Activated naive CD8-positive, alpha-beta T cell treated with anti-CD3 and anti-CD28 coated beads, Interleukin-2, amount 10 ng/mL, durations not matched to agents 7 days and 5 days (primary cell): ENCODE measurements around the gene TMTC1. TPM values are rescaled to one million over a fixed set of nuclear protein-coding genes. Genes with fewer than 3 reads are reported as not detected.

Source experiments
- ATAC-seq: fragments of 150-1000 bp; cut with Tn5 transposase; one replicate; pipeline ENCODE4 v1.10.0; 2021; ENCODE audit warnings: low read depth, moderate library complexity
- POLR2A ChIA-PET: fragments of 350-600 bp; sonication (Branson Sonifier 250); formaldehyde crosslinking; loops from one replicate; lab custom pipeline; 2021; ENCODE audit warnings: antibody characterized with exemption; lab: Charles Lee
- DNase-seq: peaks from one replicate; pipeline ENCODE4 v3.0.0; 2021
- H3K27ac Mint-ChIP-seq: one replicate; pipeline ENCODE4 v1.8.0; 2022; ENCODE audit warnings: mild to moderate bottlenecking, mixed read lengths
- H3K27me3 Mint-ChIP-seq: one replicate; pipeline ENCODE4 v1.8.0; 2022; ENCODE audit warnings: mild to moderate bottlenecking, moderate library complexity, mixed read lengths
- H3K36me3 Mint-ChIP-seq: one replicate; pipeline ENCODE4 v1.8.0; 2021; ENCODE audit warnings: mild to moderate bottlenecking, mixed read lengths
- H3K4me1 Mint-ChIP-seq: one replicate; pipeline ENCODE4 v1.8.0; 2021; ENCODE audit warnings: mixed read lengths
- H3K4me3 Mint-ChIP-seq: one replicate; pipeline ENCODE4 v1.8.0; 2022; ENCODE audit warnings: mild to moderate bottlenecking, moderate library complexity, mixed read lengths
- H3K9me3 Mint-ChIP-seq: one replicate; pipeline ENCODE4 v1.8.0; 2021; ENCODE audit warnings: mixed read lengths
- total RNA-seq, 2 experiments: library from RNA; stranded (reverse); gene quantifications; one replicate each; pipeline ENCODE4 v1.2.3, GENCODE V29; 2021

The TMTC1 gene
- total RNA-seq, 2 experiments from 2014 or later, result not detected

DNA sequence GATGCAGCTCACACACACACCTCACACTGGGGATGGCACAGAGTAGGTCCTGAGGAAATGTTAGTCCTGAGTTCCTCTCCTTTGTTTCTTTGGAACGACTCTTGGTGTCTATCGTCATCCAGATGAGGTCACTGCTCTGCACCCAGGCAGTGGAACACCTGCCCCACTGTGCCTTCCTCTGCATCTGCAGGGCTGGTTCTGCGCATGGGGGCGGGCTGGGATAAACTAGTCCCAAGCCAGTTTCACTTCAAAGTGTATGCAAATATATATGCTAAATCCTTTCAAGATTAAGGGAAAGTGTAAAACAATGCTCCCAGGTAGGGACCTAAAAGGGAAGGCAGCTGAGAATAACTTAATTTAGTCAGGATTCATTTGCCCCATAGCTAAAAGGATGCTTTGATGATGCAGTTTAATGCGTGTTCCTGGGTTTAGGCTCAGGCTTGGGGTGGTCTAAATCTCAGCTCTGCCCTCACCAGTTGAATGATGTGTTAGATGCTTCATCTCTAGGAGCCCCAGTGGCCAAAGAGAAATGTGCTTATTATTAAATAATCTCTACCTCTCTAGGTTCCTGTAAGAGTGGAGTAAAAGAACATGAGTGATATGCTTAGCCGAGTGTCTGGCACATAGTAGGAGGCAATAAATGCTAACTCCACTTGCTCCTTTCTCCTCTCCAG, 239.2 kb downstream of the TMTC1 start:
- POLR2A ChIA-PET, result no interaction called here
- Mint-ChIP-seq H3K4me1 (no peaks in the 10 kb centered on the region), H3K9me3 (no peaks in the 10 kb centered on the region), H3K36me3 (no peaks in the 10 kb centered on the region), H3K4me3 (no peak overlapping the region), H3K27me3 (peaks cover 6% of the 10 kb centered on the region), H3K27ac (no peak overlapping the region)
- DNase-seq (no peak), ATAC-seq (no peak)

DNA sequence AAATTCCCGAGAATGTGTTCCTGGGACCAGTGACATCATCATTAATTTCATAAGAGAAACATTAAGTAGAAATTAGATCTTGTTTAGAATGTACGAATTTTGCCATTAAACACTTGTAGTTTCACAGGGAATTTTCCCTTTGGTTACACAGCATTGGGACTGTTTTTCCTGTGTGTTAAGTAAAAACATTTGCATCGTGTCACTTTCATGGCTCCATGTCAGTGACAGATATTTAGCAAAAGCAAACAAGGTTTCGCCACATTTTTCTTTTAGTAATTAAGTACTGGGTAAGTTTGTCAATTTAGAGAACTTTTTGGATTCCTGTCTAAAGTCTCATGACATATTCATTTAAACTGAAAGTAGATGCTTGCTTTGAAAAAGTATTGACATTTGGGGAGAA, 240.7 kb downstream of the TMTC1 start:
- ATAC-seq (no peak), DNase-seq (no peak)
- Mint-ChIP-seq H3K27me3 (peaks cover 6% of the 10 kb centered on the region), H3K36me3 (no peaks in the 10 kb centered on the region), H3K4me3 (no peak overlapping the region), H3K27ac (no peak overlapping the region), H3K4me1 (no peaks in the 10 kb centered on the region), H3K9me3 (no peaks in the 10 kb centered on the region)
- POLR2A ChIA-PET, result no interaction called here

DNA sequence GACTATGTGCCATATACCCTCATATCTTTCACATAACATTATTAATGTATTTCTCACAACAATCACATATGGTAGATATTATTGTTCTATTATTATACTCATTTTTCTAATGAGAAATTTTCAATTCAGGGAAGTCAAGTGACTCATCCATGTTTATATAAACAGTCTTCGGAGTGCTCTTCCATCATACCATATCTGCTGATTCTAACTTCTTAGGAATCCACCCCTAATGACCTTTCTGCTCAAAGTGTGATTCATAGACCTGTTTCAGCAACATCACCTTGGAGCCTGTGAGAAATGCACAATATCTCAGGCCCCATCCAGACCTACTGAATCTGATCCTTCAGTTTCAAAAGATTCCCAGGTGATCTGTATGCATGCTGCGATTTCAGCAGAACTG, 246.4 kb downstream of the TMTC1 start:
- Mint-ChIP-seq H3K4me3 (no peak overlapping the region), H3K4me1 (no peaks in the 10 kb centered on the region), H3K27me3 (peaks cover 11% of the 10 kb centered on the region), H3K27ac (no peak overlapping the region), H3K36me3 (no peaks in the 10 kb centered on the region), H3K9me3 (no peaks in the 10 kb centered on the region)
- POLR2A ChIA-PET, result no interaction called here
- no peak for ATAC-seq
- no peak for DNase-seq

DNA sequence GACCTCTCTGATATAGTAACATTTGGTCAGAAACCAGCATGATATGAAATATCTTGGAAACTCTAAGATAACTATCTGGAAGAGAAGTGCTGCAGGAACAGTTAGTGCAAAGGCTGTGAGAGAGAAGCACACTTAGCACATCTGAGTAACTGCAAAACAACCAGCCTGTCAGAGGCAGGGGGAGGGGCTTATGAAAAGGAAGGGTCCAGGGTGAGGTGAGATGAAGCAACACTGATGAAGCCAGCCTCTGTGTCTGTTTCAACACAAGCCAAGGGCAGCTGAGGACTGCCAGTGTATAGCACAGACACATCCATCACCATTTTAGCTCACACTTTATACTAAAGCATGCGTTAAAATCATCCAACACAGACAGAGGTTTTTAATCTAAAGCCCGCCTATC, 248.8 kb downstream of the TMTC1 start:
- H3K4me1 Mint-ChIP-seq, result no peaks in the 10 kb centered on the region
- no peak overlapping the region for H3K4me3 Mint-ChIP-seq

DNA sequence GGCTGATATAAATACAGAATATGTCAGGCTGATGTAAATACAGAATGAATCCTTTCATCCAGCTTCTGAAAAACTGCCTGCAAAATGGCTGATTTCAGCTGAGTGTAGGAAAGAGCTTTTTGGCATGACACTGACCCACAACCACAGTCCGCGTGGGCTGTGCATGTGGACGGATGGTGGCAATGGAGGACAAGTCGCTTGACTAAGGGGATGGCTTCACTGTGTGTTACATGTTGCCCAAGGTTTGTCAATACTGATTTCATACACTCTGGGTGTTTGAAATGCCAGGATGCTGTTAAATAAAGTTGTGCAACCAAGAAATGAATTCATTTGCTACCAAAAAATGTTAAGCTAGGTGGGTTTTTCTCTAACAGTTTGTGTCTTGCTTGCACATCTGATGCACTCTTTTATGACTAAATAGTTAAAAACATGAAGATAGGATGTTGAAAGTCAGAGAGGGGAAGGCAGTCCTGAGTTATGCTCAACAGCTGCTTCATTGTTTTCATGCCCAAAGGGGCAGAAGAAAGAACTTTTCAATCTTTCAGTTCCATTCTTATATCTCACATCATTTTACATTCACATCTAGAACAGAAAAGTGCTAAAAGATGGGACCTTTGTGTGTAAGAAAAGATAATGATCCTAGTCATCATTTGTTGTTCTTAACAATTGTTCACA, 249.8 kb downstream of the TMTC1 start:
- no peak for ATAC-seq
- no peaks in the 10 kb centered on the region for H3K9me3 Mint-ChIP-seq
- peaks cover 17% of the 10 kb centered on the region for H3K27me3 Mint-ChIP-seq
- no peak for DNase-seq
- no peak overlapping the region for H3K4me3 Mint-ChIP-seq
- H3K4me1 Mint-ChIP-seq, result no peaks in the 10 kb centered on the region
- POLR2A ChIA-PET, result no interaction called here
- H3K27ac Mint-ChIP-seq, result no peak overlapping the region
- no peaks in the 10 kb centered on the region for H3K36me3 Mint-ChIP-seq

More for the DNA sequence above, 248.8 kb downstream of the TMTC1 start:
- Mint-ChIP-seq H3K36me3 (no peaks in the 10 kb centered on the region), H3K27me3 (peaks cover 14% of the 10 kb centered on the region), H3K9me3 (no peaks in the 10 kb centered on the region), H3K27ac (no peak overlapping the region)
- POLR2A ChIA-PET, result no interaction called here
- DNase-seq (no peak), ATAC-seq (no peak)

DNA sequence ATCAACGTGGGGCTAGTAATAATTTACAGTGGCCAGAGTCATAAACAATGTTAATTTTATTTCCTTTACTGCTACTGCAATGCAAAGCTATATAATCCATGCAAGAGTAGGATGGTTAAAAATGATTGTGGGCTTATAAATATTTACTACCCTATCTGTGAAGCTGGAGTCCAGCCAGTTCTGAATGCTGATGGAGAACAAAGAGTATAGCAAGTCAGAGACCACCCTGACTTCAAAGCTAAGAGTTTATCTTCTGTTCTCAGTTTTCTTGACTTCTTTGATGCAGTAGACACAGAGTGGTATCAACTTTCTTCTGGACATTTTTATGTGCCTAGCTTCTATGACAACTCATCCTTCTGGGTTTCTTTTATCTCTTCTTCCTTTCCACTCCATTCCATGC, 252.3 kb downstream of the TMTC1 start:
- POLR2A ChIA-PET, result no interaction called here
- H3K4me3 Mint-ChIP-seq, result no peak overlapping the region
- H3K36me3 Mint-ChIP-seq, result no peaks in the 10 kb centered on the region
- no peaks in the 10 kb centered on the region for H3K4me1 Mint-ChIP-seq
- peaks cover 17% of the 10 kb centered on the region for H3K27me3 Mint-ChIP-seq
- ATAC-seq, result no peak
- no peaks in the 10 kb centered on the region for H3K9me3 Mint-ChIP-seq
- DNase-seq, result no peak
- no peak overlapping the region for H3K27ac Mint-ChIP-seq

DNA sequence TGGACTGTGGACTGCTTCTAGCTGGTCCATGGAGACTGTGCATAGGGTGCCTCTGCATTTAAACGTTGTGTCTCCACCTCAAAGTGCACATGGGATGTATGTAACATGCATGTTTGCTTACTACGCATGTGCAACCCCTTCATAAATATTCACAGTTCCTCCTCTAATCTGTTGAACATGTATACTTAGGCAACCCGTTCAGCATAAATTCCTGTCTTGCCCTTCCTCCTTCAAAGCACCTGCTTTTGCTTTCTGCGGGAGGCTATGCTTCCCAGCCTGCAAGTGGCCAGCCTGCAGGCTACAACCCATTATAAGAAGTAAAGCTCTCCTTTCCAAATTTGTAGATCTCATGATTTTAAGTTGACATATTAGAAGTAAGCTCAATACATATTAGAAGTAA, 253.3 kb downstream of the TMTC1 start:
- Mint-ChIP-seq H3K27ac (no peak overlapping the region), H3K36me3 (no peaks in the 10 kb centered on the region), H3K9me3 (no peaks in the 10 kb centered on the region), H3K4me3 (no peak overlapping the region), H3K27me3 (peaks cover 17% of the 10 kb centered on the region), H3K4me1 (no peaks in the 10 kb centered on the region)
- ATAC-seq (no peak), DNase-seq (no peak)
- POLR2A ChIA-PET, result no interaction called here

DNA sequence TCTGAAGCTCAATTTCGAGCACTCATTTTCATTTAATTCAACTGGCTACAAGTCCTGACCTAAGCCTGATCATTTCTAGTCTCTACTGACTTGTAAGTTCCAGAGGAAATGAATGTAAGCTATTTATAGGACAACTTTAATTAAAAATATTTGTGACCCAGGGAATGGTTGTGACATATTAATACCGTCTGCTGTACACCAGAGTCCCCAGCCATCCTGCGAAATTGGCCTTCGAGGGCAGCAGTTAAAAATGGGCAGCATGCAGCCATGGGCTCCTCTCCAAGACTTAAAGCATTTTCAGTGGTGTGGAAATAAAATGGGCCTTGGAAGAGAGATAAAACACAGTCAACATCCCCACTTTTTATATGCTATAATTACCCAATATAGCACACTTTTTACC, 255.6 kb downstream of the TMTC1 start:
- no peaks in the 10 kb centered on the region for H3K4me1 Mint-ChIP-seq
- H3K4me3 Mint-ChIP-seq, result no peak overlapping the region
- H3K27me3 Mint-ChIP-seq, result peaks cover 14% of the 10 kb centered on the region
- H3K27ac Mint-ChIP-seq, result no peak overlapping the region
- no peaks in the 10 kb centered on the region for H3K36me3 Mint-ChIP-seq
- ATAC-seq (no peak), DNase-seq (no peak)
- POLR2A ChIA-PET, result no interaction called here
- H3K9me3 Mint-ChIP-seq, result no peaks in the 10 kb centered on the region

DNA sequence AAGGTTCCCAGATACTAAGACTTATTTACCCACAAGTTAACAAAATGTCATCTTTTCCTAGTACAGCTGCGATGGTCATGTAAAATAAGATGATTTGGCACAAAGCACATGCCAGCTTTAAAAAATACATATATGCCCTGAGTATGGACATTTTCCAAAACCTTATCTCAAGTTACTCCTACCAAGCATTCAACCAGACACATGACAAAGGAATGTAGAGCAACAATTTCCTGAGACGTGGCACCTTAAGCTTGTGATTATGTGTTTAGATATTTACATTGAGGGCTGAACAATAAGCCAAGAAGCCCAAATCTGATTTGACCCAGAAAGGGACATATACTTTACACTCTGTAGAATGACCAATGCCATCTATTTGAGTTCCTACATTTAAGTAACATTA, 261.8 kb downstream of the TMTC1 start:
- DNase-seq (no peak), ATAC-seq (no peak)
- H3K27ac Mint-ChIP-seq, result no peak overlapping the region
- peaks cover 3% of the 10 kb centered on the region for H3K27me3 Mint-ChIP-seq
- H3K36me3 Mint-ChIP-seq, result no peaks in the 10 kb centered on the region
- POLR2A ChIA-PET, result interaction anchor here (0.5 kb wide), 1 partner anchor 1283 kb away, joined by 3 read pairs; no protein-coding TSS in a partner anchor
- no peaks in the 10 kb centered on the region for H3K9me3 Mint-ChIP-seq
- no peak overlapping the region for H3K4me3 Mint-ChIP-seq
- H3K4me1 Mint-ChIP-seq, result no peaks in the 10 kb centered on the region

DNA sequence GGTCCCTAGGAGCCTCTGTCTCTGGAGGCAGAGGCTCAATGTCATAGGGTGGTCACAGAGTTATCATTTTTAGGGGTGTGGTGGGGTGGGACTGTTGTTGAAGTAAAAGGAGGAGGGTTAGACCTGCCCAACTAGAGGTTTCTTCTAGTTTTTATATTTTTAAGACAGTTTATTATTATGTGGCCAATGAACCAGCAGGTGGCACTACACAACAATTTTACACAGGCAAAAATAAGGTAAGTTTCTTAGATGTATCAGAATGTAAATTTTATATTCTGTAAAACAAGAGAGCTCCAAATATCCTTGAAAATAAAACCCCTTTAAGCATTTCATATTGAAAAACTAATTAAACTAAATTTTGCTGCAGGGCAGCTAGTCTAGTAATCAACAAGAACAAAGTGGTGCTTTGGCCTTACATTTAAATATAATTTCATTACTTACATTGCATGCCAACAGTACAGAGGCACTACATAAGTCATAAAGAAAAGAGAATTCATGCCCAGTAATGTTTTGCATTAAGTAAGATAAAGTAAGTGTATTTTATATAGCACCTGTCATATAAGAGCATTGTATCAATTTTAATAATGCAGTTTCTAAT, 264.1 kb downstream of the TMTC1 start:
- ATAC-seq, result no peak
- POLR2A ChIA-PET, result no interaction called here
- H3K27ac Mint-ChIP-seq, result no peak overlapping the region
- H3K9me3 Mint-ChIP-seq, result no peaks in the 10 kb centered on the region
- DNase-seq, result no peak
- peaks cover under 1% of the 10 kb centered on the region for H3K27me3 Mint-ChIP-seq
- no peaks in the 10 kb centered on the region for H3K4me1 Mint-ChIP-seq
- H3K4me3 Mint-ChIP-seq, result no peak overlapping the region
- no peaks in the 10 kb centered on the region for H3K36me3 Mint-ChIP-seq

DNA sequence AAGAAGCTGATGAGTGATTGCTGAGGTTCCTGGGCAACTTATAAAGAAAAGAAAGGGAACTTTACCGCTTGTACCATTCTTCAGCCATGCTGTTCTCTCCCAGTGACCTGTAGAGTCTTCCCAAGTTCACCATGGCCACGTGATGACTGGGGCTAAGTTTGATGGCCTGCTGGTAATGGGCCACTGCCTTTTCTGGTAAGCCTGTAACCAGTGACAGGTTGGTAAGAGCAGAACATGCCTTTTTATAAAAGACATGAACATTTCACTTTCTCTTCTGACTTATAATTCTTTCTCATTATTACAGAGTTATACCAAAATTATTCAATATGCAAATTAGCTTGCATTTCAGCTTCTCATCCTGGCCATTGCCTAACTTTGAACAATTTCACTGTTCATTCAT, 265.3 kb downstream of the TMTC1 start:
- Mint-ChIP-seq H3K9me3 (no peaks in the 10 kb centered on the region), H3K27me3 (no peaks in the 10 kb centered on the region), H3K4me1 (no peaks in the 10 kb centered on the region), H3K36me3 (no peaks in the 10 kb centered on the region), H3K27ac (no peak overlapping the region), H3K4me3 (no peak overlapping the region)
- POLR2A ChIA-PET, result no interaction called here
- DNase-seq (no peak), ATAC-seq (no peak)

DNA sequence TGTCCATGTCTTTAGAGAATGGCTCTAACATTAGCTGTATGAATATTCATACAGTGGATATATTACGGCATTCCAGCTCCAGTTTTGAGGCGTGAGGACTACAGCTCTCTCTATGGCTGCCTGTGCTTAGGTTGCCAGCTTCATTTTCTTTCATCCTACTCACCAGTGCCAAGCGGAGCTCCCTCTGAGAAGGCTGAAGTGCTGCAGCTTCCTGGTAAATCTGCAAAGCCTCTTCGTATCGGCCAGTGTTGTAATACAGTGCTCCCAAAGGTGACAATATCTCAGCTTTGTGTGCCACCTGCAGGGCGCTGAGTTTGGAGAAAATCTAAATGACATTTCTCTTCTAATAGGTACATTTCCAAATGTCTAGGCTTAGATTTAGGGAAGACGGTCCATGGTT, 266.5 kb downstream of the TMTC1 start:
- no peaks in the 10 kb centered on the region for H3K9me3 Mint-ChIP-seq
- DNase-seq (no peak), ATAC-seq (no peak)
- POLR2A ChIA-PET, result no interaction called here
- H3K4me1 Mint-ChIP-seq, result no peaks in the 10 kb centered on the region
- H3K27ac Mint-ChIP-seq, result no peak overlapping the region
- H3K36me3 Mint-ChIP-seq, result no peaks in the 10 kb centered on the region
- H3K27me3 Mint-ChIP-seq, result no peaks in the 10 kb centered on the region
- H3K4me3 Mint-ChIP-seq, result no peak overlapping the region

DNA sequence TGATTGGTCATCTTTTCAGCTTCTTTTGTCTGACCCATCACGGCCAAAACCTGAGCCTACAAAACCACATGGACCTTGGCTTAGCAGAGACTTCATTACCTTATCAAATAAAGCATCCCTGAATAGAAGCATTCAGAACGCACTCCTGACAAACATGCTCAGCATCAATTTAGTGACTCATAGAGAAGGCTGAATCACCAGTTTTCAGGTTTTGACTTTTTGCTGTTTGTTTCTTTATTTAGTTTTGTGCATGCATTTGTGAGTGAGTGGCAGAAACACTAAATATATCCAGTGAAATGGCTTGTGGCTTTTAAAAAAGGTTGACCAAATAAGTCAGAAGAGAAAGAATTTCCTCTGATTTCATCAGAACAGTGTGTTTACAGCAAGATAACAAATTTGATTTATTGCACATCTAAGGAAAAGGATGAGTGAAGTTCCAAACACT, 267.3 kb downstream of the TMTC1 start:
- Mint-ChIP-seq H3K4me3 (no peak overlapping the region), H3K9me3 (no peaks in the 10 kb centered on the region), H3K27ac (no peak overlapping the region), H3K36me3 (no peaks in the 10 kb centered on the region), H3K27me3 (no peaks in the 10 kb centered on the region), H3K4me1 (no peaks in the 10 kb centered on the region)
- ATAC-seq (no peak), DNase-seq (no peak)
- POLR2A ChIA-PET, result no interaction called here

DNA sequence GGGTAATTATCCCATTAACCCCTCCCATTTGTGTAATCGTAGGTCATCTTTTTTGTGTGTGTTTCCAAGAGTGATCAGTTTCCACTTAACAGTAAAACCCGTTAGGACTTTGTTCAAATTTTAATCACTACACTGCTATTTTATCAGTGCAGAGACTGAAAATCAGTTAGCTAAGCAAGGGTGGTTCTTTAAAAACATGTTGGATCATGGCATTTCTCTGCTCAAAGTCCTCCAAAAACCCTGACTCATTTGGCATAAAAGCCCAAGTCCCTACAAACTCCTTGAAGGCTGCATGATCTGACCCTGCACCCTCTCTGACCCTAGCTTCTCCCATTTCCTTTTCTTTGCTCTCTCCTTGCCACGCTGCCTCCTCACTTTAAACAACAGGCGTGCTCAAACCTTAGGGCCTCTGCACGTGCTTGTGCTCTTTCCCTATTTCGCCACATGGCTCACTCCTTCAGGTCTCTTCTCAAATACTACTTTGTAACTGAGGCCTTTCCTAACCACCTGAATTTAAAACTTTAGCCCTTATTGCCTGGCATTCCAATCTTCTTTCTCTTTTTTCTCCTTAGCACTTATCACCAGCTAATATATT, 273.1 kb downstream of the TMTC1 start:
- no peaks in the 10 kb centered on the region for H3K36me3 Mint-ChIP-seq
- H3K27ac Mint-ChIP-seq, result no peak overlapping the region
- no peak for ATAC-seq
- no peaks in the 10 kb centered on the region for H3K9me3 Mint-ChIP-seq
- peaks cover 12% of the 10 kb centered on the region for H3K27me3 Mint-ChIP-seq
- H3K4me1 Mint-ChIP-seq, result no peaks in the 10 kb centered on the region
- POLR2A ChIA-PET, result no interaction called here
- no peak overlapping the region for H3K4me3 Mint-ChIP-seq
- no peak for DNase-seq
